ENCODE results near the gene ALG2. TPM values are rescaled to one million over a fixed set of nuclear protein-coding genes. Genes with fewer than 3 reads are reported as not detected.
"Not testable (repeated sequence)": the region's sequence is repeated elsewhere in the genome, so short reads cannot be mapped to it uniquely, and the experiment has no call there.

Gene ALG2
- total RNA-seq, 1 donor from 2014 or later, result 43.9 TPM

DNA sequence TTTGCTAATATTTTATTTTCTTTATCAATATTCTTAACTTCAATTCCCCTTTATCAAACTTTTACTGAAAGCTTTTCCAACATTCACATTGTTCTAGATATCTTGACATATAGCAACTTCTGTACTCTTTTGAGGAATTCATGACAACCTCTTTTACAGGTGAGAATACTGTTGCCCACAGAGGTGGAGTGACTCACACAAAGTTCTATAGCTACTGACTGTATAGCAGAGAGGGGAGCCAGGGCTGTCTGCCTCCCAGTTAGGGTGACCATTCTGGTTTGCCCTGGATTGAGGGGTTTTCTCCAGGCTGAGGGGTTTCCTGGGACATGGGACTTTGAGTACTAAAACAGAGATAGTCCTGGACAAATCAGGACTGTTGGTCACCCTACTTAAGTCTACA, 16.6 kb upstream of the ALG2 start:
- no peak for DNase-seq (ENCODE audit: low read depth, low spot score)

DNA sequence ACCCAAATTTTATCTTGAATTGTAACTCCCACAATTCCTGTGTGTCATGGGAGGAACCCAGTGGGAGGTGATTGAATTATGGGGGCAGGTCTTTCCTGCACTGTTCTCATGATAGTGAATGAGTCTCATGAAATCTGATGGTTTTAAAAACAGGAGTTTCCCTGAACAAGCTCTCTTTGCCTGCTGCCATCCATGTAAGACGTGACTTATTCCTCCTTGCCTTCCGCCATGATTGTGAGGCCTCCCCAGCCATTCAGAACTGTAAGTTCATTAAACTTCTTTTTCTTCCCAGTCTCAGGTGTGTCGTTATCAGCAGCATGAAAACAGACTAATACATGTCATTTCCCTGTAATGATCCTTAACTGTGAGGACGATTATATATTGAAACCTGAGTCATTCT, 16.1 kb upstream of the ALG2 start:
- DNase-seq (ENCODE audit: low read depth, low spot score), result not testable (repeated sequence)

DNA sequence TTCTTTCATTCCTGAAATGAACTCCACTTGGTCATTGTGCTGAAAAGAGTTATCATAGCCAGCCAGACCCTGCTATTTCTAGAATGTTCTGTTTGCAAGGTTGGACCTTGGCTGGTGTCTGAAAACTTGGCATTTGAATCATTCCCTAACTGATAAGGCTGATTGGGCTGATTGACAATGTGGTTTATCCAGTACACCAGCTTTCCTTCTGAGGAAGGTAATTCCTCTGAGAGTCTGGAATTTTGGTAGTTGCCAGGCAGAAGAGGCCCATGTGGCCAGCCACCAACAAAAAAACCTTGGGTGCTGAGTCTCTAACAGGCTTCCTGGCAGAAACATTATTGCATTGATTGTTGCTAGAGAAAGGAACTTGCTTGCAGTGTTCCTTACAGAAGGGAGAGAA, 15.6 kb upstream of the ALG2 start:
- DNase-seq (ENCODE audit: low read depth, low spot score), result no peak

DNA sequence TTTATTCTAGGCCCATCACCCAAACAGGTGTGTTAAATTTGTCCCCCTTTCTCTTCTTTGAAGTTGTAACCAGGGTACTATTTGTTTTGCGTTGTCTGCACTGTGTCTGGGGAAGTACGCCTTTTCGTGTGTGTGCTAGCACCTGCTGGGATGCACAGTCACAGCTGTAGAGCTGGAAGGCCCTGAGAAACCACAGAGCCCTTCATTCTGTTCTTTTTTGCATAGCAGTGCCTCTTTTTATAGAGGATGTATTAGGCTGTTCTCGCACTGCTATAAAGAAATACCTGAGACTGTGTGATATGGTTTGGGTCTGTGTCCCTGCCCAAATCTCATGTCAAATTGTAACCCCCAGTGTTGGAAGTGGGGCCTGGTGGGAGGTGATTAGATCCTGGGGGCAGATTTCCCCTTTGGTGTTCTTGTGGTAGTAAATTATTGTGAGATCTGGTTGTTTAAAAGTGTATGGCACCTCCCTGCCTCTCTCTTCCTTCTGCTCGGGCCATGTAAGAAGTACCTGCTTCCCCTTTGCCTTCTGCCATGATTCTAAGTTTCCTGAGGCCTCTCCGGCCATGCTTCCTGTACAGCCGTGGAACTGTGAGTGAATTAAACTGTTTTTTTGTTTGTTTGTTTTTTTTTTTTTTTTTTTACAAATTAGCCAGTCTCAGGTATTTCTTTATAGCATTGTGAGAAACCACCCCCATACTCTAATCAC, 14.3 kb upstream of the ALG2 start:
- no peak for DNase-seq (ENCODE audit: low read depth, low spot score)

DNA sequence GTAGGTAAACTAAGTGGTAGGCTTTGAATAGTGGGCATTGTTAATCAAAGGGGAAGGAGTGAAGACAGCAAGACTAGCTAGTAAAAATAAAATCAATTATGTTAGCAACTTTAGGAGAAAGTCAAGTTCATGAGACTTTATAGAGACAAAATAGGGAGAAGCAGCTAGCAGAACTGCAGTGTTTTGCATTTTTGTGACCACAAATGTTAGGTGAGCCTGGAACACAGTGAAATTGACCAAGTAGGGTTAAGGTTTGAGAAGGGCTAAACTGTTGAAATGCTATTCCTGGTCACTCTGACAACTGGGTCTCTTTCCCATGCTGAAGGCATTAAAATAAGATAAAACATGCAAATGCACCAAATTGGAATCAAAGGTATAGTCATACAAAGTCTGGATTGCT, 13.3 kb upstream of the ALG2 start:
- DNase-seq (ENCODE audit: low read depth, low spot score), result no peak

DNA sequence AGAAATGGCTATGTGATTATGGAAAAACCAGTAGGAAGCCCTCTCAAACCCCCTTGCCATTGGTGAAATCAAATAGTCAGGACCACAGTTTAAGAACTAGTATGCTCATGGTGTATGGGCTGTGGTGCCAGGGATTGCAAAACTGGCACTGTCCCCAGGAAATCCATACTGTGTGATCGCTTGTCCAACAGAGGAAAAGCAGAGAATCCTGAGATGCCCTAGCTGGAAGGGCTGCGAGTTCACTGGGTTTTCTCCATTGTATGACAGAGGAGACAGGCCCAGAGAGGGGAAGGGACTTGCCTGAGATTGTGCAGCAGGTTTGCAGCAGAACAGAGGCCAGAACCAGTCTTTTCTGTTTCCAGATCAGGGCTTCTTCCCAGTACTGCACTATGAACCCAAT, 12.9 kb upstream of the ALG2 start:
- no peak for DNase-seq (ENCODE audit: low read depth, low spot score)

DNA sequence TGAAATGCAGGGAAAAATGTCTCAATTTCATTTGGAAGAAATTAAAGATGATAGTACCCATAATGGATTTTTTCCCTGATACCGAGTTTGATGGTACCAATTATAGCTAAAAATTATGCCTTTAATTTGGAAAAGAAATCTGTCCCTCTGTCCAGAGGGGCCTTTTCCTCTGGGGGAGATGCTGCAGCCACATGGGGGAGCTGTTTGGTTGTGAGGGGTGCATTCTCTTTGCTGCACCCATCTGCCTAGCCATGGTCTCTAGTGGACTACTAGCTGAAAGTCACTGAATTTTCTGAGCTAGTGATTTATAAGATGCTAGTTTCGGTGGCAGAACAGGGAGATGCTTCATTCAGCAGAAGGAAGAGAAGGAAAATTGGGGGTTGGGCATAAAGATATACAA, 10.0 kb upstream of the ALG2 start:
- DNase-seq (ENCODE audit: low read depth, low spot score), result no peak

DNA sequence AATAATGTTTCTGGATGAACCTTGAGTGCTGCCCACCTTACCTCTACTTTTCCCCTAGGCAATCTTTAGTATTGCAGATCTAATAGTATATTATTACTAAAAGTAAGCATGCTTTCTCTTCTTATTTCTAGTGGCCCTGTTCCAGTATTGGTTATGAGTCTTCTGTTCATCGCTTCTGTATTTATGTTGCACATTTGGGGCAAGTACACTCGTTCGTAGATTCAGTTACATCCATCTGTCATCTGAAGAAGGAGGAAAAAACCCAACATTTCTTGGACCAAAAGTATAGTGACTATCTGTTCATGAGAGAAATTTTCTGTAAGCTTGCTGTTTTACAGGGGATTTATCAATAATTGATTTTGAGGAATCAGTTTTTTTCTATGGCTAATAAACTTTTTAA, 8.5 kb upstream of the ALG2 start:
- no peak for DNase-seq (ENCODE audit: low read depth, low spot score)

DNA sequence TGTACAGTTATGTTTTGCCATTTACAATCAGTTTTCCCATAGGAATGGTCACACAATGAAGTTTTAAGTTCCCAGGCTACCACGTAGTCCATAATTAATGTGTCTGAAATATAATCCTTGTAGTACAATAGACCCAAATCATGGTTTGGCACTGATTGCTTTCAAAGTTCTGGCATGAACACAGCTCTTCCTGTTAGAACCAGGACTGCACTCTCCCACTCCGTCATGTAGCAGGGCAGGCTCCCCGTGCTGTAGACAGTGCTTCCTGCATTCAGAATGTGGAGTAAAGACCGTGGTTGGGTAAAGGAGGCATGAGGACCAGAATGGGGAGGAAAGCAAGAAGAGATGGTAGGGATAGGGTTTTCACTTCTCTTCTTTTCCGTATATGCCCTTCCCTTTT, 4.3 kb upstream of the ALG2 start:
- peak; percentile 37 for DNase-seq (ENCODE audit: low read depth, low spot score)

DNA sequence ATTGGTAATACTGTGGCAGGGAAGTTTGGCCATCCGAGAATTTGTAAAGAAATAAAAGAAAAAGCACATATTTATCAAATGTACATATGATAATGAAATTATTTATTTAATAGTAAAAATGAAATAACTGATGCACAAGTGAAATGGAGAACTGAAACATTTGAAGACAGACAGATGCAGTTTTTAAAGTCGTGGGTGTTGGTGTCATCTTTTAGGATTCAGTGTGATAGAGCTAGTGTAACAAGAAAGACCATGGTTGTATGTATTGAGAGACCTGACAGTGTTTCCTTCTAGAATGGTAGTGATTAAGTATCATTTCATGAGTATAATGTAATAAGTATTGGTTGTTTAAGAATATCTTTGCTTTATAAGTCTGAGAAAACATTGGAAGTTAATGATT, 2.7 kb upstream of the ALG2 start:
- DNase-seq (ENCODE audit: low read depth, low spot score), result no peak

DNA sequence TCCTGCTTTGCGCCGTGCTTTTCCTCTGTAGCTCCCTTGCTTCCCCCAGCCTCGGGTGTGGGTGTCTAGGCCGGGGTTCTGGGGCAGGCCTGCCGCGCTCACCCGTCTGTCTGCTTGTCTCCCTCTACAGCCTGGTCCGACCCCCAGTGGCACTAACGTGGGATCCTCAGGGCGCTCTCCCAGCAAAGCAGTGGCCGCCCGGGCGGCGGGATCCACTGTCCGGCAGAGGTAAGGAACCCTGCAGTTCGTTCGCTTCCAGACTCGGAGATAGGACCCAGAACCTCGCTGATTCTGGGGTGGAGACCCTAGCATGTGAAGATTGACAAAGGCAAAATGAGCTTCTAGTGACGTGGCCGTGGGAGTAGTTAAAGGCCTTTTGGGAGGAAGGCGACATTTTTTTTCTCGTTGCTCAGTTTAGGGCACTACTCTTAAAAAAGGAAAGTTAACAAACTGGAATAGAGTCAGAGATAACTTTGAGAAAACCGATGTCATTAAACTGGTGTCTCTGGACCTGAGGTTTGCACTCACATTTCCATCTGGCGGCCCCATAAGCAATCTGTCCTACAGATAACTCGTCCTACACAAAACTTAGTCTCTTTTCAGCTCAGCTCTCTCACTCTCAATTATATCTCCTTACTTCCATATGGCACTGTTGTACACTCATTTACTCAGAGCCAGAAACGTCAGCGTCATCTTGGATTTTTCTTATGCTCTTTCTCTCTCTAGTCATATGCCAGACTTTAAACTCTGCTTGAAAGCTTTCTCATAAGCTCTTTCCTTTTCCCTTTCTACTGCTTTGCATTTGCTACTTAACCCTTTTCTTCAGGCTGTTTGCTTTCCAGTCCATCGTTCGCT, 901 bp upstream of the ALG2 start:
- DNase-seq (ENCODE audit: low read depth, low spot score), result no peak

DNA sequence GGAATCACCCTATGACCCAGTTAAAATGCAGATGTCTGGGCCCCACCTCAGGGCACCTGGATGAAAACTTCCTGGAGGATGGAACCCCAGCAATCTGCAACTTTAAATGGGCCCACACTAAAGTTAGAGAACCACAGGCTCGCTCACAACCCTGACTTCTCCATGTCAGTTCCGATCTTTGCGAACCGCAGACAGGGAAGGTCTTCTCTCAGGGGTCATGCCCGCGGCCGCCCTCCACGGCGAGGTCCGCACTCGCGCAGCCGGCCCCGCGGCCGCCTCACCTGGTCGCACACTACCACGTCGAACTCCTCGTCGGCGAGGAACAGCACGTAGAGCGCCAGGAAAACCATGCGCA, 499 bp downstream of the ALG2 start:
- DNase-seq (ENCODE audit: low read depth, low spot score), result no peak

DNA sequence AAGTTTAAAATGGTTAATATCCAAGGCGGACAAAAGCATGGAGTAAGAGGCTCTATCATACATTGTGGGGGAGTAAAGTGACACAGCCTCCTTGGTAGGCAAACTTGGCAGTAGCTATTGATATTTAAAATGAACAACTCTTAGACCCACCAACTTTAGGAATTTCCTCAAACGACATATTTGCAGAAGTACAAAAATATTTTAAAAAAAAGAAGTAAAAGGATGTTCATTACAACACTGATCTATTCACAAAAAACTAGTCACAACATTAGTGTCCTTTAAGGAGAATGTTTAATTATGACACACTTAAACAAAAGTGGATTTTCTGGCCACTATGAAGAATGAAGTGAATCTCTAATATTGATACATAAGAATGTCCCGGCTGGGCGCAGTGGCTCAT, 1.7 kb downstream of the ALG2 start:
- no peak for DNase-seq (ENCODE audit: low read depth, low spot score)

DNA sequence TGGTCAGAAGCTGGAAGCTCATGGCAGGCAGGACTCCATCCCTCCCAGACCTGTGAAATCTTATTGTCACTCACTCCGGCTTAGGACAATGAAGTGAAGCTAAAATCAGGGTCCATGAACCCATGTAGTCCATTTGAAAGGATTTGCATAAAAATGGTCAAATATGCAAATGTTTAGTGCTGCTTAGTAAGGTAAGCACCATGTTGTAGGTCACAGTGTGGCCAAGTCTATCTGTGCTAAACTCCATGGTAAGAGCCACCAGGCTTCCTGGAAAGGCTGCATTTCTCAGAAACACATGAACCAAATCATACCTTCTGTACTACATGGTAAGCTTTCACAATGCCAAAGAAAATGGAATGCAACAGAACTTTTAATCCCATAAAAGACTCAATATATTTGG, 5.7 kb downstream of the ALG2 start:
- DNase-seq (ENCODE audit: low read depth, low spot score), result no peak

DNA sequence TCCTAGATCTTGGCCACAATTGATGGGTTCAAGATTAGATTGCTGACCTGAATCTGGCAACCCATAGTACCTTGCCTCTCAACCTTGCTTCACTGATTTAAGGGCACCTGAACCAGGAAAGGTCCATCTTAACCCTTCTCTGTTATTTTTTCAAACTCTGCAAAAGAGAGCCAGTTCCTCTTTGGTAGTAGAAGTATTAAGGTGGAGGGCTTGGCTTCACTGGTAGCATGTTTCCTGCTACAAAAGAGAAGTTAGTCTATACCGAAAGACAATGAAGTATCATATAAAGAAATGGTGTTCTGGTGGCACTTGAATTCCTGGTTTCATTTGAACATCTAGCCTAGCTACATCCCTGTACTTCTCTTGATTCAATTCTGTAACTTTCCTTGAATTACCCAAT, 8.5 kb downstream of the ALG2 start:
- DNase-seq (ENCODE audit: low read depth, low spot score), result no peak

DNA sequence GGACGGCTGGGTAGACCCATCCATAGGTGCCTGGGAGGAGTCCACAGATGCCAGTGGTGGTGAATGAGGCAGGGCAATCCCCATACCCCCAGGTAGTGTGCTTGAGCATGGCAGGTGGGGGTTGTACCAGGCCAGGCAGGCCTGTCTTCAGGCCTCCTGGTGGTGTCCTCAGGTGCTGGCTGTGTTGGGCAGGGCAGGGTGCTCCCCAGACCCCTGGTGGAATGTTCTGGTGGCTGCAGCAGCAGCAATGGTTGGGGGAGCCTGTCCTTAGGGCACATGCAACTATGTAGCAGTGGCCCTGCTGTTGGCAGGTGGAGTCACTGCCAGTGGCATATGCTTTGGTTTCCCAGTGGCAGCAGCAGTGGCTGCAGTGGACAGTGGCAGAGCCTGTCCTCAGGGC, 10.0 kb downstream of the ALG2 start:
- DNase-seq (ENCODE audit: low read depth, low spot score), result no peak

DNA sequence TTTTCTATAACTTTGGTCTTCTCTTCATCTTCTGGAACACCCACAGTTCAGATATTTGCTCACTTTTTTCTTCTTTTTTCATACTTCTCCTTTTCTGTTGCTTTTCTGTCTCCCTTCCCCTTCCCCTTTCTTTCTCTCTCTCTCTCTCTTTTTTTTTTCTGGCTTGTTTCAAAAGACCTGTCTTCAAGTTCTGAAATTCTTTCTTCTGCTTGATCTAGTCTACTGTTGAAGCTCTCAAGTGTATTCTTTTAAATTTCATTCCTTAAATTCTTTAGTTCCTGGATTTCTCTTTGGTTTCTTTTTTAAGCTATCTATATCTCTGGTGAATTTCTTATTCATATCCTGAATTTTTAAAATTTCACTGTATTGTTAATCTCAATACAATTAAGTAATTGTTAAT, 11.2 kb downstream of the ALG2 start:
- DNase-seq (ENCODE audit: low read depth, low spot score), result no peak

DNA sequence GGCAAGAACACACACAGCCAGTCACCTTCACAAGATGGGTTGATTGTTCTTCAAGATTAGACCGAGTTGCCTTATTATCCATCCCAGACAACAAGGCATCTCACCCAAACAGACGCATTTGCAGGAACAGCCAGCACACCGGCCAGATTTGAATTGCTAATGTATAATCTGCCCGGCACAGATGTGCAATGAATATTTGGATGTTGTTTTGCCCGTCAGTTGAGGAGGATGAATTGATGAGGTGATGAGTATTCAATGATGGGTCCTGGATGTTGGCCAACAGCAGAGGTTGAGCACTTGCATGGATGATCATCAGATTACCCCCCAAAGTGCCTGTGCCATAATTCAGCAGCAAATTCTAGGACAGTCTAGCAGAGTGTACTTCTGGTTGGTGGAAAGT, 20.1 kb downstream of the ALG2 start:
- DNase-seq (ENCODE audit: low read depth, low spot score), result no peak

DNA sequence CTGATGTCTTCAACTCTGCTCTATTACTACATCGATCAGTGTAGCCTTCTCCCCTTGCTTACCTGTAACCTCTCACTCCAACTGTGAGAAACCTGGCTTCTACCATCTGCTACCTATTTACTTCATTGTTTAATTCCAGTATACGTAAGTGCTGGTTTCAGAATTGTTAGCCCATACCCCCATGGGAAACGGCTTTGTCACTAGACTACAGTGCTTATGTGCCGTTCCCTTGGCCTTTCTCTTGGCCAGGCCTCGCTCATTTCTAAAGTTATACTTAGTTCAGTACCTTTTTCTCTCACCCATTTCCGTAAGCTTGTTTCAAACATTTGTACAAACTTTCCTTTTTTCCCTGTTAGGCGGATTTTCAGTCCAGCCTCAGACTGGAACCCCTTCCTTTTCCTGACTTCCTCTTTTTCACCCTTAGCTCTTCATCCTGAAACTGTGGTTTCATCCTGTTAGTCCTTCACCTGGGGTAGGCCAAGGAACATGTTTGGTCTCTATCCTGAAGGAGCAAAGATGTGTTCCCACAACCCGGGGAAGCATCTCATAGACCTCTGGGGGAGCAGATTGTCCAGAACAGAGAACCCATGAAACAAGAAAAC, 21.7 kb downstream of the ALG2 start:
- DNase-seq (ENCODE audit: low read depth, low spot score), result no peak

DNA sequence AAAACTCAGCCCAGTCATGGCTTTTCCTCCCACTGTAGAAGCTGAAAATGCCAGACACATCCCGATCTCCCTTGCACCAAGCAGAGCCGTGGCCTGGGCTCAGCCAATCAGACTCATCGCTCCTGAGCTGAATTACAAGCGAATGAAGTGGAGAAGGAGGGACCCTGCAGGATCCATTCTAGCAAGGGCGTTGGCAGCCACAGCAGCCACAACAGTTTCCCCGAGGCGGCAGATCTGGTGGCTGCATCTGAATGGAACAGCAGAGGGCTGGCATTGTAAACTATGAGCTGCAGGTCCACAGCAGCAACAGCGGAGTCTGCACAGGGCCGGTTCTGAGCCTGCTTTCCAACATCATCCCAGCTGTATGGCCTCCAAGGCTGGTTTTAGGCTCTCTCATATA, 23.8 kb downstream of the ALG2 start:
- DNase-seq (ENCODE audit: low read depth, low spot score), result no peak

DNA sequence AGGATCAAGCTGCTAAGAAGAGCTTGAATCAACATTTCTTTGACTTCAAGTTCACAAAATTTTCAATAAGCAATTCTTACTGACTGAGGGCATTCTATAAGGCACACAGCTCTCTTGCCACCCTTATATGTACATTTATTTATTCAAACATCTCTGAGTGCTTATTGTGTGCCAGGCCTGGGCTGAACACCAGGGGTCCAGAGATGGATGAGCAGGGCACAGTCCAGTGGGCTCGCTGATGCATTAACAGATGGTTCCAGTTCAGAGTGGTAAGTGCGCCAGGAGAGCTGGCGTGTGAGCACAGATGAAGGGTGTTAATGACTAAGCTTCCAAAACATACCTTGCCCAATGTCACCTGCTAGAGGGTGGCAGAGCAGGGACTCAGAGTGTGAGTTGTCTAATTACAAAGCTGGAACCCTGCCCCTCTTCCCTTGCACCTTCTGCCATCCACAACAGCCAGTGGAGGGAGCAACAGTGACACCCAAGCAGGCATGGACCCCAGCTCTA, 24.6 kb downstream of the ALG2 start:
- DNase-seq (ENCODE audit: low read depth, low spot score), result no peak

DNA sequence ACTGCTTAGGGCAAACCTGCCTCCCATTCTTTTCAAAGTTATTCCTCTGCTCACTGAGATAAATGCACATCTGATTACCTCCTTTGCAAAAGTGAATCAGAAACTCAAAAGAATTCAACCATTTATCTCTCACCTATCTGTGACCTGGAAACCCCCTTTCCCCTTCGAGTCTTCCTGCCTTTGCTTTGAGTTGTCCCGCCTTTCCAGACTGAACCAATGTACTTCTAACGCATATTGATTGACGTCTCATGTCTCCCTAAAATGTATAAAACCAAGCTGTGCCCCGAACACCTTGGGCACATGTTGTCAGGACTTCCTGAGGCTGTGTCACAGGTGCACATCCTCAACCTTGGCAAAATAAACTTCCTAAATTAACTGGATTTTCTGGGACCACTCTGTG, 25.3 kb downstream of the ALG2 start:
- not testable (repeated sequence) for DNase-seq (ENCODE audit: low read depth, low spot score)

DNA sequence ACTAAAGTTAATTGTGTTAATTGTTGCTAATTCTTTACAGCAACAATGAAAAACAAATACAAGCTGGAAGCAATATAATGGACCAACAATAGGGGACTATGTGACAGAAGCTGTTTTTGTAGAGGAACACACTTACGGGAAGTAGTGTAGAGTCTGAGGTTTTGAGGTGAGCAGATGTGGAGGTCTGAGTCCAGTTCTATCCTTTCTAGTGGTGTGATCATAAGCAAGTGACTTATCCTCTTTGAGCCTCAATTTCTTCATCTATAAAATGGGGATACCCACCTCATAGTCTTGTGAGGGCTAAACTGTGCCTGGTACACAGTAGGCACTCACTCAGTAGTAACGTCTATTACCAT, 28.3 kb downstream of the ALG2 start:
- DNase-seq (ENCODE audit: low read depth, low spot score), result no peak

Measured in pulmonary artery endothelial cell (primary cell).